ENCODE measurements around the gene VSTM2L.

Gene VSTM2L

GRCh38 chr20:37879843-37880242, 23.1 kb upstream of the VSTM2L start:
- no peak for DNase-seq

GRCh38 chr20:37880726-37881591, 22.0 kb upstream of the VSTM2L start:
- DNase-seq, result no peak

- no peak for DNase-seq
Observed at GRCh38 chr20:37881601-37882343, 21.2 kb upstream of the VSTM2L start.

GRCh38 chr20:37882961-37883712, 19.8 kb upstream of the VSTM2L start:
- DNase-seq, result no peak

GRCh38 chr20:37885042-37885441, 17.9 kb upstream of the VSTM2L start:
- DNase-seq, result no peak

- no peak for DNase-seq
Observed at GRCh38 chr20:37885593-37886503, 17.1 kb upstream of the VSTM2L start.

GRCh38 chr20:37886851-37887297, 16.1 kb upstream of the VSTM2L start:
- no peak for DNase-seq

GRCh38 chr20:37888641-37889040, 14.3 kb upstream of the VSTM2L start:
- no peak for DNase-seq

- DNase-seq, result no peak
Observed at GRCh38 chr20:37890108-37890507, 12.8 kb upstream of the VSTM2L start.

- no peak for DNase-seq
Observed at GRCh38 chr20:37890643-37891042, 12.3 kb upstream of the VSTM2L start.

GRCh38 chr20:37892001-37892400, 10.9 kb upstream of the VSTM2L start:
- no peak for DNase-seq

- DNase-seq, result no peak
Observed at GRCh38 chr20:37893566-37894241, 9.2 kb upstream of the VSTM2L start.

GRCh38 chr20:37894454-37894853, 8.5 kb upstream of the VSTM2L start:
- DNase-seq, result no peak

GRCh38 chr20:37895166-37895565, 7.8 kb upstream of the VSTM2L start:
- DNase-seq, result no peak

- no peak for DNase-seq
Observed at GRCh38 chr20:37896932-37897548, 5.9 kb upstream of the VSTM2L start.

GRCh38 chr20:37898233-37899104, 4.5 kb upstream of the VSTM2L start:
- DNase-seq, result no peak

GRCh38 chr20:37899105-37900045, 3.6 kb upstream of the VSTM2L start:
- no peak for DNase-seq

- no peak for DNase-seq
Observed at GRCh38 chr20:37901240-37901639, 1.7 kb upstream of the VSTM2L start.
